ENCODE results near the gene SOD3.

GRCh38 chr4:24794480-24794879 is 893 bp upstream of the SOD3 start:
- no peak for TF ChIP-seq ZBTB17 (tag by site-specific recombination; IDR thresholded peaks at IDR 0.05)
- no peak for TF ChIP-seq ZBTB7A (tag by site-specific recombination; IDR thresholded peaks at IDR 0.05; ENCODE audit: low read depth)
- TF ChIP-seq KLF9 (tag by site-specific recombination; IDR thresholded peaks at IDR 0.05; ENCODE audit: low read depth): no peak
- TF ChIP-seq ZNF26 (tag by site-specific recombination; IDR thresholded peaks at IDR 0.05): no peak
- TF ChIP-seq TCF7L2 (IDR thresholded peaks at IDR 0.05; ENCODE audit: borderline replicate concordance, low read depth, low read length): no peak
- TF ChIP-seq ZNF140 (tag by site-specific recombination; IDR thresholded peaks at IDR 0.05): no peak
- TF ChIP-seq ZNF132 (tag by site-specific recombination; IDR thresholded peaks at IDR 0.05; ENCODE audit: borderline replicate concordance): no peak
- no peak for TF ChIP-seq INSM2 (tag by site-specific recombination; IDR thresholded peaks at IDR 0.05)

Measured in HEK293 (cell line).